Hepatic stellate cell (primary cell): ENCODE results near the gene GADD45A.
A peak's percentile ranks its signal among the peaks of the same experiment; 100 is the strongest.

Source experiments
- DNase-seq: peaks from one replicate; pipeline ENCODE4 v3.0.0; 2011; ENCODE audit warnings: low spot score

The GADD45A gene

GRCh38 chr1:67689267-67690017, 4.4 kb downstream of the GADD45A start:
- no peak for DNase-seq

GRCh38 chr1:67690018-67690363, 5.0 kb downstream of the GADD45A start:
- DNase-seq, result no peak

- DNase-seq, result no peak
These were observed 5.4 kb downstream of the GADD45A start for GRCh38 chr1:67690411-67690810.

GRCh38 chr1:67691712-67692111, 6.7 kb downstream of the GADD45A start:
- DNase-seq, result no peak

GRCh38 chr1:67695963-67696362, 11.0 kb downstream of the GADD45A start:
- no peak for DNase-seq

GRCh38 chr1:67696708-67697107, 11.7 kb downstream of the GADD45A start:
- DNase-seq, result no peak

- DNase-seq, result no peak
These were observed 15.2 kb downstream of the GADD45A start for GRCh38 chr1:67700220-67700619.

- no peak for DNase-seq
These were observed 15.8 kb downstream of the GADD45A start for GRCh38 chr1:67700692-67701410.

- DNase-seq, result no peak
These were observed 16.9 kb downstream of the GADD45A start for GRCh38 chr1:67701876-67702275.

GRCh38 chr1:67704351-67704750, 19.4 kb downstream of the GADD45A start:
- no peak for DNase-seq

GRCh38 chr1:67705735-67706453, 20.9 kb downstream of the GADD45A start:
- DNase-seq, result no peak

GRCh38 chr1:67708606-67709005, 23.6 kb downstream of the GADD45A start:
- no peak for DNase-seq

GRCh38 chr1:67710417-67710816, 25.4 kb downstream of the GADD45A start:
- DNase-seq, result no peak

- no peak for DNase-seq
These were observed 26.3 kb downstream of the GADD45A start for GRCh38 chr1:67711158-67711854.

GRCh38 chr1:67711855-67712212, 26.8 kb downstream of the GADD45A start:
- DNase-seq, result no peak

- peak; percentile 49 for DNase-seq
These were observed 28.3 kb downstream of the GADD45A start for GRCh38 chr1:67713057-67713846.

GRCh38 chr1:67715819-67716218, 30.8 kb downstream of the GADD45A start:
- DNase-seq, result no peak

GRCh38 chr1:67716800-67717199, 31.8 kb downstream of the GADD45A start:
- no peak for DNase-seq

GRCh38 chr1:67717876-67718275, 32.9 kb downstream of the GADD45A start:
- DNase-seq, result no peak

- DNase-seq, result no peak
These were observed 34.6 kb downstream of the GADD45A start for GRCh38 chr1:67719329-67720196.

- DNase-seq, result no peak
These were observed 36.1 kb downstream of the GADD45A start for GRCh38 chr1:67721112-67721511.
